CD4-positive, alpha-beta T cell treated with Interleukin-6 for 4 hours (primary cell): Measurements from ENCODE around the gene CDH6.

Experiments used
- DNase-seq: peaks from one replicate; pipeline ENCODE4 v3.0.0-alpha.2; 2020; ENCODE audit warnings: mixed read lengths

CDH6 gene

GRCh38 chr5:31204958-31205357, 11.5 kb downstream of the CDH6 start:
- no peak for DNase-seq

GRCh38 chr5:31208043-31208442, 14.6 kb downstream of the CDH6 start:
- no peak for DNase-seq

GRCh38 chr5:31209334-31209733, 15.8 kb downstream of the CDH6 start:
- no peak for DNase-seq

- no peak for DNase-seq
Observed at GRCh38 chr5:31211098-31211497, 17.6 kb downstream of the CDH6 start.

GRCh38 chr5:31213257-31213656, 19.8 kb downstream of the CDH6 start:
- no peak for DNase-seq

GRCh38 chr5:31213705-31214121, 20.2 kb downstream of the CDH6 start:
- no peak for DNase-seq

GRCh38 chr5:31214229-31214628, 20.7 kb downstream of the CDH6 start:
- no peak for DNase-seq

- no peak for DNase-seq
Observed at GRCh38 chr5:31215236-31215635, 21.8 kb downstream of the CDH6 start.

- DNase-seq = no peak
Observed at GRCh38 chr5:31217446-31217845, 24.0 kb downstream of the CDH6 start.

- DNase-seq = no peak
Observed at GRCh38 chr5:31218978-31219377, 25.5 kb downstream of the CDH6 start.

GRCh38 chr5:31221001-31221400, 27.5 kb downstream of the CDH6 start:
- no peak for DNase-seq

- DNase-seq = no peak
Observed at GRCh38 chr5:31225118-31225517, 31.6 kb downstream of the CDH6 start.

GRCh38 chr5:31225613-31226012, 32.1 kb downstream of the CDH6 start:
- DNase-seq = no peak

GRCh38 chr5:31226651-31227050, 33.2 kb downstream of the CDH6 start:
- no peak for DNase-seq

- no peak for DNase-seq
Observed at GRCh38 chr5:31229266-31229665, 35.8 kb downstream of the CDH6 start.

- no peak for DNase-seq
Observed at GRCh38 chr5:31231177-31231838, 37.8 kb downstream of the CDH6 start.

GRCh38 chr5:31232273-31232888, 38.9 kb downstream of the CDH6 start:
- DNase-seq = no peak

- no peak for DNase-seq
Observed at GRCh38 chr5:31235381-31235780, 41.9 kb downstream of the CDH6 start.

- DNase-seq = no peak
Observed at GRCh38 chr5:31236339-31236738, 42.9 kb downstream of the CDH6 start.

- no peak for DNase-seq
Observed at GRCh38 chr5:31237174-31237573, 43.7 kb downstream of the CDH6 start.

GRCh38 chr5:31238497-31238896, 45.0 kb downstream of the CDH6 start:
- no peak for DNase-seq

- DNase-seq = no peak
Observed at GRCh38 chr5:31244921-31245320, 51.4 kb downstream of the CDH6 start.

GRCh38 chr5:31247381-31247780, 53.9 kb downstream of the CDH6 start:
- DNase-seq = no peak

GRCh38 chr5:31250201-31250600, 56.7 kb downstream of the CDH6 start:
- no peak for DNase-seq

- no peak for DNase-seq
Observed at GRCh38 chr5:31251032-31251431, 57.5 kb downstream of the CDH6 start.
